ENCODE measurements around the gene MT2A. TPM values are rescaled to one million over a fixed set of nuclear protein-coding genes. Genes with fewer than 3 reads are reported as not detected.

The MT2A gene
- total RNA-seq, 1 donor from 2014 or later = 2,392 TPM

Other genes with a start within 250 kb of the MT2A start
- gene AMFR, start 183.0 kb upstream of the MT2A start, total RNA-seq = 113 TPM
- 71.1 TPM for gene NUDT21, start 157.3 kb upstream of the MT2A start, total RNA-seq
- gene OGFOD1, start 157.0 kb upstream of the MT2A start, total RNA-seq = 44.9 TPM
- 24.9 TPM for gene BBS2, start 88.6 kb upstream of the MT2A start, total RNA-seq
- gene MT4, start 43.5 kb upstream of the MT2A start, total RNA-seq = not detected
- gene MT3, start 19.1 kb upstream of the MT2A start, total RNA-seq = not detected
- gene MT1E, start 17.2 kb downstream of the MT2A start, total RNA-seq = 410 TPM
- 367 TPM for gene MT1M, start 24.1 kb downstream of the MT2A start, total RNA-seq
- gene MT1A, start 30.1 kb downstream of the MT2A start, total RNA-seq = 769 TPM
- not detected for gene MT1B, start 43.3 kb downstream of the MT2A start, total RNA-seq
- 11.8 TPM for gene MT1F, start 49.4 kb downstream of the MT2A start, total RNA-seq
- 41.5 TPM for gene MT1G, start 59.5 kb downstream of the MT2A start, total RNA-seq
- 0.58 TPM for gene MT1H, start 61.2 kb downstream of the MT2A start, total RNA-seq
- gene MT1X, start 73.9 kb downstream of the MT2A start, total RNA-seq = 971 TPM
- gene NUP93, start 121.5 kb downstream of the MT2A start, total RNA-seq = 52.7 TPM

Data from mesenteric fat pad (tissue), 1 donor.